ENCODE measurements around the gene PTPN3.

GRCh38 chr9:109344866-109345265 is 153.2 kb downstream of the PTPN3 start:
- TF ChIP-seq CTCF (conservative IDR thresholded peaks at IDR 0.05; ENCODE audit: low read depth, low read length) (no peak), EZH2 (IDR thresholded peaks at IDR 0.05; ENCODE audit: borderline replicate concordance, low read depth, low read length, poor library complexity, severe bottlenecking) (no peak)
